ENCODE data around the gene HMGB2. TPM values are rescaled to one million over a fixed set of nuclear protein-coding genes. Genes with fewer than 3 reads are reported as not detected.

The HMGB2 gene
- total and polyA plus RNA-seq, 2 of the 8 experiments (the other 6 are each of a cell fraction or from before 2014, with no cell fraction given) = 54.7 to 218 TPM

GRCh38 chr4:173288698-173289352, 45.3 kb downstream of the HMGB2 start:
- Histone ChIP-seq H4K91ac (replicated peaks; ENCODE audit: insufficient read length, low read length) (no peak overlapping the region), H3K4me2 (ENCODE audit: insufficient read depth in 1 of 2, low read depth in 2 of 2, low read length in 2 of 2) (no peak overlapping the region), H3K23me2 (ENCODE audit: low read depth, low read length) (no peaks in the 10 kb centered on the region), H2BK15ac (ENCODE audit: low read length) (no peak overlapping the region), H4K5ac (ENCODE audit: insufficient read length, low read depth, low read length) (no peak overlapping the region), H3K27me3 (replicated peaks in 1 of 4; ENCODE audit: control insufficient read depth in 3 of 4, extremely low read depth in 1 of 4, insufficient read depth in 3 of 4, low read length in 3 of 4) (peaks cover 0 to 1% (median 0%) of the 10 kb centered on the region in 4 experiments; a peak in 1 of 7 replicates), H3K9ac (replicated peaks in 1 of 4; ENCODE audit: extremely low read depth in 1 of 4, low read depth in 3 of 4, low read length in 3 of 4) (no peak overlapping the region), H2BK5ac (ENCODE audit: low read depth, low read length) (no peak overlapping the region), H3K56ac (replicated peaks; ENCODE audit: insufficient read length, low read depth, low read length) (no peak overlapping the region), H3K9me3 (ENCODE audit: insufficient read depth in 2 of 2, low read depth in 1 of 2, low read length in 1 of 2) (peaks cover 26 to 32% of the 10 kb centered on the region in 2 experiments), H3K27ac (ENCODE audit: low read depth, low read length) (no peak overlapping the region), H2AK5ac (ENCODE audit: low read depth, low read length) (no peak overlapping the region), H2BK12ac (ENCODE audit: low read depth, low read length) (no peak overlapping the region), H3K4me1 (replicated peaks in 1 of 4; ENCODE audit: control insufficient read depth in 3 of 4, insufficient read depth in 4 of 4, low read length in 3 of 4) (0 out of 7 replicates have a peak, but pooled peaks cover 0 to 1% (median 0%) of the 10 kb centered on the region in 4 experiments), H2AFZ (ENCODE audit: low read length) (no peak overlapping the region), H3K79me1 (ENCODE audit: low read depth, low read length) (no peaks in the 10 kb centered on the region; the same call in 1 of the 2 replicates), H3K4ac (replicated peaks; ENCODE audit: insufficient read length, low read depth, low read length) (no peak overlapping the region), H3K4me3 (ENCODE audit: extremely low read depth in 1 of 4, insufficient read depth in 2 of 4, low read depth in 3 of 4, low read length in 4 of 4) (no peak overlapping the region), H3K23ac (ENCODE audit: insufficient read length) (no peak overlapping the region), H4K20me1 (replicated peaks in 1 of 2; ENCODE audit: control insufficient read depth in 1 of 2, insufficient read depth in 2 of 2, low read length in 2 of 2) (peaks cover 0 to 2% of the 10 kb centered on the region in 2 experiments), H3K18ac (ENCODE audit: extremely low read depth, low read length) (no peak overlapping the region), H3K36me3 (ENCODE audit: control insufficient read depth in 2 of 4, insufficient read depth in 4 of 4, low read length in 3 of 4) (peaks cover 0 to 30% (median 7%) of the 10 kb centered on the region in 4 experiments; a peak in 4 of 8 replicates), H3K79me2 (ENCODE audit: control insufficient read depth in 1 of 2, insufficient read depth in 2 of 2, low read length in 2 of 2) (peaks cover 0 to 36% of the 10 kb centered on the region in 2 experiments; a peak in 2 of 4 replicates), H4K8ac (ENCODE audit: extremely low read depth, insufficient read depth, low read length) (no peak overlapping the region), H2BK120ac (replicated peaks; ENCODE audit: low read depth, low read length) (no peak overlapping the region), H2BK20ac (ENCODE audit: low read length) (no peak overlapping the region), H3K14ac (ENCODE audit: insufficient read length) (no peak overlapping the region)
- DNase-seq (ENCODE audit: low read depth in 1 of 2, low spot score in 2 of 2) (no peak), FAIRE-seq (no peak)
- ChIA-PET CTCF (ENCODE audit: partially characterized antibody) (interaction anchor here (0.9 to 5.4 kb wide), 20 partner anchors 8 to 275 kb away, joined by 3 to 33 read pairs (median 4); no protein-coding TSS in a partner anchor), POLR2A (ENCODE audit: partially characterized antibody) (interaction anchor here (0.8 kb wide), 1 partner anchor 46 kb away, joined by 3 read pairs; the partner anchor contains the start of gene HMGB2)
- no peak for TF ChIP-seq EZH2 (IDR thresholded peaks at IDR 0.05; ENCODE audit: low read depth, low read length, severe bottlenecking)
- TF ChIP-seq MAX (IDR thresholded peaks at IDR 0.05) = no peak
- TF ChIP-seq SIRT6 (IDR thresholded peaks at IDR 0.05; ENCODE audit: low read length) = no peak
- no peak for TF ChIP-seq SAP30 (IDR thresholded peaks at IDR 0.05; ENCODE audit: insufficient read depth, insufficient replicate concordance, low read length)
- no peak for TF ChIP-seq POLR2A (IDR thresholded peaks at IDR 0.05; ENCODE audit: control extremely low read depth in 1 of 2, low read depth in 2 of 2, low read length in 2 of 2)
- no peak for TF ChIP-seq HDAC6 (IDR thresholded peaks at IDR 0.05; ENCODE audit: low read depth, low read length)
- TF ChIP-seq TEAD4 (IDR thresholded peaks at IDR 0.05; ENCODE audit: low read depth, low read length) = no peak
- TF ChIP-seq CBX5 (IDR thresholded peaks at IDR 0.05; ENCODE audit: low read depth, low read length) = no peak
- no peak for TF ChIP-seq BRCA1 (IDR thresholded peaks at IDR 0.05; ENCODE audit: low read depth, low read length)
- TF ChIP-seq GTF2F1 (IDR thresholded peaks at IDR 0.05; ENCODE audit: borderline replicate concordance, low read depth, low read length) = no peak
- no peak for TF ChIP-seq CREB1 (IDR thresholded peaks at IDR 0.05)
- no peak for TF ChIP-seq KDM5A (IDR thresholded peaks at IDR 0.05; ENCODE audit: low read length)
- WGBS, 2 experiments (ENCODE audit: extremely low coverage in 1 of 2, insufficient coverage in 1 of 2, insufficient read length in 1 of 2, insufficient replicate concordance in 2 of 2, low coverage in 1 of 2, low lambda C conversion rate in 2 of 2, missing lambda C conversion rate in 1 of 2) = 92% methylated on average over 3 of the region's 3 CpGs; no CpG with 5 or more reads in 1 of the 2 experiments
